ENCODE data around the gene SERAC1.
"Not testable (repeated sequence)": the region's sequence is repeated elsewhere in the genome, so short reads cannot be mapped to it uniquely, and the experiment has no call there.

- TF ChIP-seq CTCF (conservative IDR thresholded peaks at IDR 0.05); ZFX (IDR thresholded peaks at IDR 0.05): not testable (repeated sequence)
Observed at GRCh38 chr6:158208226-158209030, 40.4 kb upstream of the SERAC1 start.
